Measurements from ENCODE around the gene PLEKHA6. TPM values are rescaled to one million over a fixed set of nuclear protein-coding genes. Genes with fewer than 3 reads are reported as not detected.

PLEKHA6 gene
- total RNA-seq, 4 donors from 2014 or later, result 1.5 to 2.0 (median 1.6) TPM

DNA sequence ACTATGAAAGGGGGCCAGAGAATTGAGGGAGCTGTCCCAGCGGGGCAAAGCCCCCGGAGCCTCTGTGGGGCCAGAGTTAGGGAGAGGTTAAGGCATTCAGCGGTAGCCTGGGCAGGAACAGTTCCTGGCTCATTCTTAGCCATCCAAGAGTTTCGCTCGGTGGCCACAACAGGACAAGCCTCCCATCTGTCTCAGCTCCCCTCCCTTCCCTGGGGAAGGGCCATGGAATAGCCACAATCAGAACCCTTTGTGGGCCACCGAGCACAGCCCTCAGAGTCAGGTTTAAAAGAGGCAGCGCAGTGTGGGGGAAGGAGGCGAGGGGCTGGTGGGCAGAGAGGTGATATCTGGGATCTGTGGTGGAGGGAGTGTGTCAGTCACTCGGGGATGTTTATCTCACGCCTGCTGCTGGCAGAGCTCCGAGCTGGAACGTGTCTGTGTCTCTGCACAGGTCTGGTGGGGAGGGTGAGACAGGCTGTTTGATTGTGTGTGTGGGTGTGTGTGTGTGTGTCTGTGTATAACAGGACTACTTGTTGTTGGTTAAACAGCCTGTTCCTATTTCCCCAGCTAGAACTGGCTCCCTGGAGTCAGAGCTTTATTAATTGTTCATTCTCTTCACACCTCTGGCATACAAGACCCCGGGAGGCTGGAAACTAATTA, 96.3 kb downstream of the PLEKHA6 start:
- TF ChIP-seq, protein P1, sequence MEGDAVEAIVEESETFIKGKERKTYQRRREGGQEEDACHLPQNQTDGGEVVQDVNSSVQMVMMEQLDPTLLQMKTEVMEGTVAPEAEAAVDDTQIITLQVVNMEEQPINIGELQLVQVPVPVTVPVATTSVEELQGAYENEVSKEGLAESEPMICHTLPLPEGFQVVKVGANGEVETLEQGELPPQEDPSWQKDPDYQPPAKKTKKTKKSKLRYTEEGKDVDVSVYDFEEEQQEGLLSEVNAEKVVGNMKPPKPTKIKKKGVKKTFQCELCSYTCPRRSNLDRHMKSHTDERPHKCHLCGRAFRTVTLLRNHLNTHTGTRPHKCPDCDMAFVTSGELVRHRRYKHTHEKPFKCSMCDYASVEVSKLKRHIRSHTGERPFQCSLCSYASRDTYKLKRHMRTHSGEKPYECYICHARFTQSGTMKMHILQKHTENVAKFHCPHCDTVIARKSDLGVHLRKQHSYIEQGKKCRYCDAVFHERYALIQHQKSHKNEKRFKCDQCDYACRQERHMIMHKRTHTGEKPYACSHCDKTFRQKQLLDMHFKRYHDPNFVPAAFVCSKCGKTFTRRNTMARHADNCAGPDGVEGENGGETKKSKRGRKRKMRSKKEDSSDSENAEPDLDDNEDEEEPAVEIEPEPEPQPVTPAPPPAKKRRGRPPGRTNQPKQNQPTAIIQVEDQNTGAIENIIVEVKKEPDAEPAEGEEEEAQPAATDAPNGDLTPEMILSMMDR (IDR thresholded peaks at IDR 0.05; ENCODE audit: low read depth), result no peak

DNA sequence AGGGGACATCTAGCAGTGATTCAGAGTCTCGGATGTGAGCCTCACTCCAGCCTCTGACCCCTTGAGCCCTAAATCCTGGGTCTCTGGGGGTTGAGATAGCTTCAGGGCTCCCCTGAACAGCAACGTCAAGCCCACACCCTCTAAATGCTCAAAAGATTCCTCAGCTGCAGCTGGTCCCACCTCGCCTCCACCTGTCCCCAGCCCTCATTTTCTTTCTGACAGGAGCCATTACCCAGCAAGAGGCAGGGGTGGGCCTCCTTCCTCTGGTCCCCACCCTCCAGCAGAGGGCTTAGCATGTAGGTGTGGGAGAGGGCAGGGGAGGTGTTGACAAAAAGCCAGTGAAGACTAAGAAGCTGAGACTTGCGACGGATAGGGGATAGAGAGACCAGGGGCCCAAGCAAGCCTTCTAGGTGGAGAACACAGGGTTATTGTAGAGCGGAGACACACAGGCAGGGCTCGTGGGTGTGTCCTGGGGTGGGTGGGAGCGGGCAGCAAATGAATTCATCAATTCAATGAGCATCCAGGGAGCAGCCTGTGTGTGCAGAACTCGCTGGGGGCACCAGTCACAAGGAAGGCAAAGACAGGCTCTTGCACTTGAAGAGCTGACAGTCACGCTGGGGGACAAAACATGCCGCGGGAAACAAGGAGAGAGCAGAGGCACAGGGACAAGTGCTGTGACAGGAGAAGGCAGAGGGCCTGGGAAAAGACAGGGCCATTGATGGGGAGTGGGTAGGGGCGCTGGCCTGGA, 97.0 kb downstream of the PLEKHA6 start:
- TF ChIP-seq, protein P1 (IDR thresholded peaks at IDR 0.05; ENCODE audit: low read depth), result no peak

DNA sequence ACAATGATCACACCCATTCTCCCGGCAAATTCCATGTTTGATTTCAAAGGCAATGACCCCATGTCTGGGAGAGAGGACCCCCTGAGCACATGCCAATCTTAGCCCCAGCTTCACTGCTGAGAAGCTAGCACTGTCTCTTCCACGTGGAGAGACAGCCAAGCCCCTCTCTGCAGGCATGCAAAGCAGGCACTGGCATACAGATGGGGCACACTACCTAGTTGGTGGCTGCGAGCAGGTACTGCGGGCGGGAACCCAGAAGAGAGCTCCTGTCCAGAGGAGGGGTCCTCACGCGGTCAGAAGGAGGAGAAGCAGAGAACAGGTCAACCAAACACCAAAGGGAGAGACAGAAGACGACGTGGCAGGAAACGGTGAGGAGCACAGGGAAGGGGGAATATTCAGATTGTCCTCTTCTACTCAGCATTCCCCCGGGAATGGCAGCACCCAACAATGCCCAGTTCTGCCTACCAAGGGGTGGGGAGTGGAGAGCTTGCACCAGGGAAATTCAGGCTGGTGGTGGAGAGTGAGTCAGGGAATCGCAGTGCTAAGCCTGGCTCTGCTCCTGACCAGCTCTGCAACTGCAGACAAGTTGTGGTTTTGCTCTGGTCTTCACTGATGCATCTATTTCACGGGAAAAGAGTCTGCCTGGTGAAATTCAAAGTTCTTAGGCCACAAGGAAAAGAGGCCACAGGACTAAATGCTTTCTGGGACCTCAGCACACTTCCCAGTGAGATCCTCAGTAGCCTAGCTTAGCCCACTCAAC, 97.8 kb downstream of the PLEKHA6 start:
- TF ChIP-seq, protein P1 (IDR thresholded peaks at IDR 0.05; ENCODE audit: low read depth), result no peak

DNA sequence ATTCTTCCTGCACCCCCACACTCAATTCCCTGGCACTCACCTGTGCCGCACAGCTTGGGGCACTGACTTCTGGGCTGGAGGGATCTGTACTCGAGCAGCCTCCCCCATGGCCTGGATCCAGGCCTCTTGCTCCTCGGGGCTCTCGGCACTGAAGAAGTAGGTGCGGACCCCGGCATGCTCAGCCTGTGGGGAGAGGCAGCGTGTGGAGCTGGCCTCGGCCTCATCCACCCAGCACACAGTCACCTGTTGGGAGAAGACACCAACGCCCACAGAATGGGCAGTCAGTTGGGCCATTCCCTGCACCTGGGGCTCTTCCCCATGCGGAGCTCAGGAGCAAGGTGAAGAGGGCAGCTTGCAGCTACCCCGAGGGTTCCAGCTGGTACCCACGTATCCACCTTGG, 98.5 kb downstream of the PLEKHA6 start:
- TF ChIP-seq, protein P1 (IDR thresholded peaks at IDR 0.05; ENCODE audit: low read depth), result no peak

DNA sequence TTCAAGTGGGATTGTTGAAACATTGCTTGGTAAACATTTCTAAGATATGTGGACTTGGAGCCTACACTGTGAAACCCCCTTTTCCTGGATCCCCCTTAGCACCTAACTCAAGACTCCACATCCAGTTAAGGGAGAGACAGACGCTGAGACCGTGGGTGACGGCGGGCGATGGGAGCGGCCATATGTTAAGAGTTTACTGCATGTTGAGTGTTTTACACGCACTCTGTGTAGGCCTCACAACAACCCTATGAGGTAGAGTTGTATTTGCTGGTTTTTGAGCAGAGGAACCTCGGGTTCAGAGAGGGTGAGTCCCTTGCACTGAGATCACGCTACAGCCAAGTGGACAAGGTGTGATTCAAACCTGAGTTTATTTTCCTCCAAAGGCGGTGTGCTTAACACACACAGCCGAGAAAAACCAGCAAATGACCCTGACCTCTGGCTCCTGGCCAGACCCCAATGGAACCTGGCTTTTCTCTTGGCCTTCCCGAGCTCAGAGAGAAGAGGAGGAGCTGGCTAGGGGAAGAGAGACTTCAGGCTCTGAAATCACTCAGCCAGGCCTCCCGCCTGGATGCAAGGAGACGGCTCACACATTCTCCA, 99.0 kb downstream of the PLEKHA6 start:
- TF ChIP-seq, protein P1 (IDR thresholded peaks at IDR 0.05; ENCODE audit: low read depth), result no peak

DNA sequence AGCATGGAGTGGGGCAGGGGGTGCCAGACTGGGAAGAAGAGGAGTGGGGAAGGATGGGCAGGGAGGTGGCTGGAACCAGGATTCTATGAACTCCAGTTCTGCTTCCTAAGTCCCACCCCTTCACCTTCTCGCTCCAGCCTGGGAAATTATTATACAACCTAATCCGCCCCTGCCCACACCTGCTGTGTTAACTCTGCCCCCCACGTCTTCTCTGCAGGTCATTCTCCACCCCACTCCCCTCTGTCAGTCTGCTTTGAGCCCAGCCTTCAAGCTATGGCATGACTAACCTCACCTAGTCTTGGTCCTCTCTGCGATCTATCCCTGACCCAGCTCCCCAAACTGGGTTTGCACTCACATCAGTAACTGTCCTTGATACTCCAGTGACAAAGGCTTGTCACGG, 99.9 kb downstream of the PLEKHA6 start:
- TF ChIP-seq, protein P1 (IDR thresholded peaks at IDR 0.05; ENCODE audit: low read depth), result no peak

All from subcutaneous adipose tissue (tissue), 4 donors.